ENCODE data around the gene MPV17L2.

MPV17L2 gene

GRCh38 chr19:18160971-18161635, 31.9 kb upstream of the MPV17L2 start:
- FAIRE-seq, result no peak

- no peak for FAIRE-seq
Observed at GRCh38 chr19:18161636-18162002, 31.4 kb upstream of the MPV17L2 start.

- no peak for FAIRE-seq
Observed at GRCh38 chr19:18164072-18164471, 28.9 kb upstream of the MPV17L2 start.

GRCh38 chr19:18165794-18166544, 27.0 kb upstream of the MPV17L2 start:
- FAIRE-seq, result no peak

GRCh38 chr19:18167011-18167410, 26.0 kb upstream of the MPV17L2 start:
- no peak for FAIRE-seq

- no peak for FAIRE-seq
Observed at GRCh38 chr19:18167975-18168645, 24.9 kb upstream of the MPV17L2 start.

- FAIRE-seq, result no peak
Observed at GRCh38 chr19:18168673-18169381, 24.2 kb upstream of the MPV17L2 start.

GRCh38 chr19:18170714-18171255, 22.2 kb upstream of the MPV17L2 start:
- FAIRE-seq, result no peak

- no peak for FAIRE-seq
Observed at GRCh38 chr19:18171605-18172327, 21.3 kb upstream of the MPV17L2 start.

GRCh38 chr19:18172331-18173053, 20.5 kb upstream of the MPV17L2 start:
- no peak for FAIRE-seq

- no peak for FAIRE-seq
Observed at GRCh38 chr19:18173054-18173571, 19.9 kb upstream of the MPV17L2 start.

GRCh38 chr19:18173572-18174288, 19.3 kb upstream of the MPV17L2 start, which contains the start of gene IFI30:
IFI30 (plus strand) TSS chr19:18173813; CDS start chr19:18173842, 29 bp downstream.
- FAIRE-seq, result no peak

- FAIRE-seq, result no peak
Observed at GRCh38 chr19:18174983-18175382, 18.0 kb upstream of the MPV17L2 start.

- FAIRE-seq, result no peak
Observed at GRCh38 chr19:18176367-18177310, 16.4 kb upstream of the MPV17L2 start.

GRCh38 chr19:18179957-18180356, 13.1 kb upstream of the MPV17L2 start:
- no peak for FAIRE-seq

- FAIRE-seq, result no peak
Observed at GRCh38 chr19:18183529-18183928, 9.5 kb upstream of the MPV17L2 start.

- no peak for FAIRE-seq
Observed at GRCh38 chr19:18185538-18185937, 7.5 kb upstream of the MPV17L2 start.

- FAIRE-seq, result no peak
Observed at GRCh38 chr19:18190278-18190677, 2.7 kb upstream of the MPV17L2 start.

- no peak for FAIRE-seq
Observed at GRCh38 chr19:18191640-18192062, 1.4 kb upstream of the MPV17L2 start.
